HG02852 (cell line): ENCODE measurements around the gene ZNF300.
A peak's percentile ranks its signal among the peaks of the same experiment; 100 is the strongest.
"Not testable (repeated sequence)": the region's sequence is repeated elsewhere in the genome, so short reads cannot be mapped to it uniquely, and the experiment has no call there.

Source experiments
- ATAC-seq: cut with Tn5 transposase; IDR thresholded peaks from one replicate; pipeline ENCODE4 v1.9.1; 2021; ENCODE audit warnings: mild to moderate bottlenecking, moderate library complexity; ENCODE audit not compliant: unreplicated experiment

Gene ZNF300

DNA sequence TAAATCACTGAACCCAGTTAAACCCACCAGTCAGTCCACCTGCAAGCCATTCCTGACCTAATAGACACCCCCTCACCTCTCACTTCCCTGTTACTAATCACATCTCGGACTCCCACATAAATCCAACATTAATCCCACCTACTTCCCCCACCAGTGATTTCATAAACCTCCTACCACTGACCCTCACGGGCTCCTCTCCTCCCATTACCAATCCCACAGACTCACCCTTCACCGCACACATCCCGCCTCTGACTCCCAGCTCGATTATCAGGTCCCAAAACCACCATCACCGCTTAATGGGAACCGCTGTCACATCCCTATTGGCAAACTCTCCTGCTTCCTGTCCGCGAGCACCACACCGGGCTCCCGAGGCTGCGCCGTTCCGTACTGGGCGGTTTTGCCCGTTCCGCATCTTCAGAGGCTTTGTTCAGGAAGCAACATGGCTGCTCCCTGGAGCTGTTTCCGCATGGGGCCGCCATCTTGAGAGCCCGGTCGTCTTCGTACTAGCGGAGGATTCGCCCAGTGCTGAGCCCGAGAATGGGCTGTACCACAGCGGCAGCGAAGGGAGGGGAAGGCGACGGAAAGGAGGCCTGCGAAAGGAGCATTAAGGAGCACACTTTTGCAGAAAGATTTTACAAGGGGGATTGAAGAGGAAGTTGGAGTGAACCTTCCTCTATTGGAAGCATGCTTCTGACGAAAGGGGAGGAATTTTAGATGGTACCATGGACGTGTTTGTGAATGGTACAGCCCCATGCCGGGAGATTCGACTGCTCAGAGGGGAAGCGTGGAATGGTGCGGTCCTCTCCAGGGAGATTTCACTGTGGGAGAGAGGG lies at the start of gene ZNF300:
Gene ZNF300 (minus strand): TSS at position 502 of the 833 bp plus-strand sequence. CDS start 1,825 bp downstream, outside the sequence.
- peak; percentile 48 for ATAC-seq

DNA sequence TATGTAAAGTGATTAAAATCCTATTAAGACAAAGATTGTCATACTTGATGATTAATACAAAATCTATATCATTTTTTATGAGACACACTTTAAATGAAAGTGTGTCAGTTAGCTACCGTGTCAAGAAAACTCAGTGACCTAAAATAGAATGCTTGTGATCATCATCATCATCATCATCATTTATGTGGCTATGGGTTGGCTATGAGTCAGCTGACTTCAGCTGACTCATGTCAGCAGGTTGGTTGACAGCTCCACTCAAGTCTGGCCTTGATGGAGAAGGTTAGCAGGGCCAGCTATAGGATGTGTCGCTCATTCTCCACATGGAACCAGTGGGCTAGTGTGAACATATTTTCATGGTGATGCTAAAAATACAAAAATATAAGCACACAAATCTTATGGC lies 43.8 kb upstream of the ZNF300 start:
- ATAC-seq = no peak

- ATAC-seq = no peak
Observed at GRCh38 chr5:150946351-150946905, 41.6 kb upstream of the ZNF300 start.

DNA sequence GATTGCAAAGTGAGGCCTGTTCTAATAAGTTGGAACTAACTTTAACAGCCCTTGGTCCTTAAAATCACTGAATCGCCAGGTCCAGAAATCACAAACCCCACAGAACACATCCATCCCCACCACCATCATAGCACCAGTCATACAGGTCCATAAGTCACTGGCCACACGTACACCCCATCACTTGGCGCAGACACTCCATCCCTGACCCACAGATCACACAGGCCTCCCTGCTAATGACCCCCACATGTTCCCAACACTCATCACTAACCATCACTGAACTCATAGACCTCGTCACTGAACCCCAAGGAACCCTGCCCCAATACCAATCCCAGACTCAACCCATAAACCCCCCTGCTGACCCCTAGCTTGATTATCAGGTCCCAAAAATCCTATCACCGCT lies 41.2 kb upstream of the ZNF300 start:
- no peak for ATAC-seq

DNA sequence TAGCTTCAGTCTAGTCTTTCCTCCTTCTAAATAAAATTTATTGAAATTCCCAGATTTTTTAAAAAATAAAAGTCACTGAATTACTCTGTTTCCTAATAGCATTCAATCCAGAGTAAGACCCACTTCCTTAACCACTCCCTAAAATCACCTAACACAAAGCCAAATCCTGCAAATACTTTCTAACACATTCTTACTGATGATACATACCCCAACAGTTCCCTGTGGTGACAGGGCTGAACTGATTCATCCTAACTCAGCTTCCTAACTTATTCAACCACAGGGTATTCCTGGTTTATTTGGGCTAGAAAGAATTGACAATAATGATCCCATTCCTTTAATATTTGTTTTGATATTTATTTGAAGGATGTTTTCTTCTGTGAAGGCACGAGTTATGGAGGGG lies 40.7 kb upstream of the ZNF300 start:
- ATAC-seq = no peak

DNA sequence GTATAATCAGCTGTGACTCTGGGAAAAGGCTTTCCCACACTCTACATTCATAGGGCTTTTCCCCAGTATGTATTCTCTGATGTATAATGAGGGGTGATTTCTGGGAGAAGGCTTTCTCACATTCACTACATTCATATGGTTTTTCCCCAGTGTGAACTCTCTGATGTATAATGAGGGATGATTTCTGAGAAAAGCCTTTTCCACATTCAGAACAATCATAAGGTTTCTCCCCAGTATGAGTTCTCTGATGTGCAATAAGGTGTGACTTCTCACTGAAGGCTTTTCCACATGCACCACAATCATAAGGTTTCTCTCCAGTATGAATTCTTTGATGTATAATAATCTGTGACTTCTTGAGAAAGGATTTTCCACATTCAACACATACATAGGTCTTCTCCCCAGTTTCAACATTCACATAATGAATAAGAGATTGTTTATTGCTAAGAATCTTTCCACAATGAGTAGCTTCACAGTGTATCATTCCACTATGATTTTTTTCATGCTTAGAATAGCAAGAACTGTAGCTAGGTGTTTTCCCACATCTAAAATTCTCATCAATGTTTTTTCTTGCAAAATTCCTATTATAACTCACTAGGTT lies 26.7 kb upstream of the ZNF300 start:
- no peak for ATAC-seq

DNA sequence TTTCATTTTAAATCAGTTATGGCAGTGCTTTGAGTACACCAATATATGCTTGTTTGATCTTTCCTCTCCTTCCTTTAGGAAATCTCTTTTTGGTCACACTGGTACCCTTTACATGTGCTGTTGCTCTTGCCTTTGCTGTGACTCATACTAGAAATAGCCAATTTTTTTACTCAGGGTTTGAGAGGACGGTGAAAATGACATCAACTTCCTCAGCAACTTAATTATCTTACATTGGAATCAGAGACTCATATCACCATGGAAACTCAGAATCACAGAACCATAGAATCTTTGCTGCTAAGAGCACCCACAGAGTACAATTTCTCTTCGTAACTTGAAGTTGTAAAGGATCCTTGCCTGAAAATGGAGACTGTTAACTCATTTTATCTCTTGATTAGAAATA lies 13.8 kb upstream of the ZNF300 start:
- no peak for ATAC-seq

DNA sequence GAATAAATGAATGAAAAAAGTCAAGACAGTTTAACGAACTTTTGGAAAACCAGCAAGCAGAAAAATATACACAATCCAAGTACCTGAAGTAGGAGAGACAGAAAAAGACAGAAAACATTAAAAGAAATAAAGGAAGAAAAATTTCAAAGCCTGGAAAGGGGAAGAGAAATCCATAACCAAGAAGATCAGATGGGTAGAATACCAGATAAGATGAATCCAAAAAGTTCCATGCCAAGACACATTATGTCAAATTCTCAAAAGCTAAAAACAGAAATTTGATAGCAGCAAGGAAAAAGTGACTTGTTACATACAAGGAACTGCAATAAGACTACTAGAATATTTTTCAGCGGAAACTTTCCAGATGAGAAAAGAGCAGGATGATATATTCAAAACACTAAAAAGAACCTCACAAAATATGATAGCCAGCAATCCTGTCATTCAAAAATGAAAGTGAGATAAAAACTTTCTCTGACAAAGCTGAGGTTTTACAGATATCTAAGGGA lies 7.6 kb upstream of the ZNF300 start:
- no peak for ATAC-seq

DNA sequence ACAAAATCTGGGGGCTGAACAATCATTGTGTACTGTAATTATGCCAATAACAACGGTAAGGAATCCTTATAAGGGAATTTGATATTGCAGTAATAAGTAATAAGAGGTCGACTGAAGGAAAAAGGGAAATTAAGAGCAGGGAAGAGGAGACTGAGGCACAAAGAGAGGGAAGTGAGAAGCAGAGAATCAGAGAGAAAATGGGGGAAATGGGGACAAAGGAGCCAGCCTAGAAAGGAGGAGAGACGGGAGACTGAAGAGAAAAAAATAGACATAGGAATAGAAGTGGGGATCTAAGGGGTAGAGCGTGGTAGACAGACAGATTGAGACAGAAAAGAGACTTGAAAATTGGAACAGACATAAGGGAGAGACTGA lies 518 bp upstream of the ZNF300 start:
- no peak for ATAC-seq

DNA sequence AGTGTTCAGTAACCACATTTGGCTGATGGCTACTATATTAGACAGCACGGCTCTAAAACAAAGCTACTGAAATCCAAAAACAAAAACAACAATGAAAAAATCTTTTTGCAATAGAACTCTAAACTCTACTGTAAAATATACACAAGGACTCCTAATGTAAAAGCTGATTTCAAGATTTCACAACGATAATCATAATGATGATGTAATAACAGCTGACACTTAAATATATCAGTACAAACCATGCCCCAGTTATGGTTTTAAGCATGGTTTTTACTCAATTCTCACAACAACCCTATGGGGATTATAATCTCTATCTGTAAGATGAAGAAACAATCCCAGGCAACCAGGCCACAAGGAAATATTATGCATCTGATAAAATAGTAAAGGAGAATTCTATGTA lies 3.3 kb downstream of the ZNF300 start:
- no peak for ATAC-seq

GRCh38 chr5:150895431-150896428 lies 9.1 kb downstream of the ZNF300 start:
- ATAC-seq = no peak

DNA sequence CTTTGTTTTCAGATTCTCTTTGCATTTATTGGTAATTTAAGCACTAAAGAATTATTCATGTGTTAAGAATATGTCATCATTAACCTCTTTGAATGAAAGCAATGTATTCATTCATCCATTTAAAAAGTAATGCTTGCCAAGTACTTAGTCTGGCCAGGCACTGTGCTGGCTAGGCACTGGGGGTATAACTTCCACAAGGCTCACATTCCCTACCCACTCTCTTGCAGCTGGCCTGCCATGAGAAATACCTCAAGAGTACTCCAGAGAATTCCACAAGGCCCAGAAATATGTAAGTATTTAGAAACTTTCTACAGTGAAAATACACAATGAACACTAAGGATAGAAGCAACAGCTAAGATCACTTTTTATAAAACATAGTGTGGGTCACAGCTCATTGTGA lies 25.4 kb downstream of the ZNF300 start:
- ATAC-seq = no peak

GRCh38 chr5:150862070-150862469 lies 42.7 kb downstream of the ZNF300 start:
- no peak for ATAC-seq

DNA sequence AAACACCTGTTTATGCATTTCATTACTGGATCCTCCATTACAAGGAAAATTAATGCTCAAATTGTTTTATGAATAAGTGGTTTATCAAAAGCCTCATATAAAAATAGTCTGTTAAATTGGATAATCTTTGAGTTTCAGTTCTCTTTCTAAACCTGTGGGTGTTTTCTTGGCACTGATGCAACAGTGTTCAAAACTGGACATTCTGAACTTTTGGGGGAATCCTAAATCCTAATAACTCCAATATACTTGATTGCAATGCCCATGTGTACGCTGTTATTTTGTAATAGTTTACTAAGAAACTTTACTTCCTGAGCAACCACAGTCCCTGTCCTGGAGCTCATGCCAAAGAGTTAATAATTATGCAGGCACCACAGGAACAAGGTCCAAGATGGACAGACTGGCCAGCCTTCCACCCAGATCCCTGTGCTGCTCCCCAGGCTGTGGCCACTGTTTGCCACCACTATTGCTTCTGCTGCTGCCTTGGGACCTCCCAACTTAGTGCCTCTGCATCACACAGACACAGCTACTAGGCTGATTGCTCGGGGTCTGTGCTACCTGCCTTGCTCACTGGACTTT lies 44.4 kb downstream of the ZNF300 start:
- ATAC-seq = no peak

DNA sequence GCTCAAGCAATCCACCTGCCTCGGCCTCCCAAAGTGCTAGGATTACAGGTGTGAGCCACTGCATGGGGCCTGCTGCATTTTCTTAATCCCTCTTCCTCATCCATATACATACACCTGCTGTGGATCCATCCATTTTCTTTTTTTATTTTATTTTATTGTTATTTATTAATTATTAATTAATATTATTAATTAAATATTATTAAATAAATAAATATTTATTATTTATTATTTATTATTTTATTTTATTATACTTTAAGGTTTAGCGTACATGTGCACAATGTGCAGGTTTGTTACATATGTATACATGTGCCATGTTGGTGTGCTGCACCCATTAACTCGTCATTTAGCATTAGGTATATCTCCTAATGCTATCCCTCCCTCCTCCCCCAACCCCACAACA lies 48.1 kb downstream of the ZNF300 start:
- not testable (repeated sequence) for ATAC-seq

- ATAC-seq = no peak
Observed at GRCh38 chr5:150853561-150853960, 51.2 kb downstream of the ZNF300 start.

DNA sequence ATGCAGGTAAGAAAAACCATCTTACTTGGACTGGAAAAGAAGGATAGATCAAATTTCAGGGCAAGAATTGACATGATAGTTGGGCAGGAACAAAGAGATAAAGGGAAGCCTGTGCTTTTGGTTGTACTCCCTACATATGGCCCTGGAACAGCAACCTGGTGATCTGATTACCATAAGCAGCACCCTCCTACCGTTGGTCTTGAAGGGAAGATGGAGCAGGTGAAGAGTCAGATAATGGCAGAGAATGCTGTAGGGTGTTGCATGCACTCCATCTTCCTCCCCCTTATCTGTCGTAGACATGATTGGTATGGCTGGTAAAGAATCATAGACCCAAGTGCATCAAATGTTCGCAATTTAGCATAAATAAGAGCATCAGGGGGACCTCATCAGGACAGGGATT lies 53.7 kb downstream of the ZNF300 start:
- ATAC-seq = no peak

GRCh38 chr5:150848271-150848670 lies 56.5 kb downstream of the ZNF300 start:
- ATAC-seq = no peak

GRCh38 chr5:150847334-150847695 lies 57.5 kb downstream of the ZNF300 start:
- ATAC-seq = no peak

GRCh38 chr5:150846654-150847333 lies 58.0 kb downstream of the ZNF300 start:
- peak; percentile 99 for ATAC-seq
